OCI-M2 (cell line): Measurements from ENCODE around the gene STAMBPL1.

ENCODE experiments used
- DNase-seq: peaks from one replicate; lab custom pipeline; 2025; ENCODE audit not compliant: unreplicated experiment; lab: John Stamatoyannopoulos, UW

Gene STAMBPL1

DNA sequence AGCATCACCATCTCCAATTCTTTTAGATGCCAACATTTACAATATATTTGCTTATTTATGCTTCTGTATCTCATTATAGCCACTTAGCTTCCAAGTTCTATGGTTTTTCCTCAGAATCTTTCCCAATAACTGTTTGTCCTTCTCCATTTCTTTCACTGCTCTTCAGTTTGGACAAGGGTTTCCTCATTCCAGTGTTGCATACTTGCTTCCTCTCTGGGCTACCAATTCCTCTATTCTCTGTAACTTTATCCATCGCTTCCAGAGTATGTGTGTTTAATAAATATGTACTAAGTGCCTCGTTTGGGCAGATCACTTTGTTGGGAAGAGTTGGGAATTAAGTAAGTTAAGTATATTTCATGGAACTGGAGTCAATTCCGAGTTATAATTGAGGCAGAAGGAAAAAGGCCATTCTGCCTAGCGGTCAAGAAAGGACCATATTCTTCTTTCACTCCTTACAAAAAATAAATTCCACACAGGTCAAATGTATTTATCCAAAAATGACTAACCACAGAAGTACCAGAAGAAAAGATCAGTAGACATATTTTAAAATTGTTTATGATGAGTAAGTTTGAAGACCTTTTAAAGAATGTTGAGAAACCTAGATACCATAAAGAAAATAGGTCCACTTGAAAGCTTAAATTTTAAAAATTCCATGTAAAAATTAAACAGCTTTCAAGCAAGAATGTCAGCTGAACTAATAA lies 10.8 kb downstream of the STAMBPL1 start:
- no peak for DNase-seq

DNA sequence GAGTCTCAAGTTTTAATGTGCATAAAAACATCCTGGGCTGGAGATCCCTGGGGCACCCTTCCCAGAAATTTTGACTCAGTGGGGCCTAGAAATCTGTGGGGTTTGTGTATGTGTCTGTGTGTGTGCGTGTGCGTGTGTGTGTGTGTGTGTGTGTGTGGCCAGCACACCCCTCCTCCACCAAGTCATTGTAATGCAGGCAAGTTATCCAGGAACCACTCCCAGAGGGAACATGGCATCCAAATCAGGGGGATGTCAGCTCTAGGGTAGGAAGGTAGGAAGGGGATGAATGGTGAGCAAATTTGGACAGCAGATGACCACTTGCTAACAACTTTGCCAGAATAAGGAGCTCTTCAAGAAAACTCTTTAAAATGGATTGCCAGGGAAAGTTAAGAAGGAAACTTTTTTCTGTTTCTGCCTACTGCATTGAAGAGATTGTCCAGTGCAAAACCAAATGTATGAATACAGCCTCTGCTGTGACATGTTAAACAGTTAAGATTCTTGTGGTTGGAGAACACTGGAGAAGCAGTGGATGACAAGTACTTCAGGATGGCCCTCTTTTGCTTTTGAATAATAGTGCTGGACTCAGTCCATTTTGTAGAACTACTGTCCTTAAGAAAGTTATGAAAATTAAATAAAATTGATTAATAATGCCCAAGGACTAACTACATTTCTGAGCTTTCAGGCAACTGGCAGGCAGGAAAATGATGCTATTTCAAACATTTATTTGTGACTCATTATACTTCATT lies 12.3 kb downstream of the STAMBPL1 start:
- DNase-seq = no peak

DNA sequence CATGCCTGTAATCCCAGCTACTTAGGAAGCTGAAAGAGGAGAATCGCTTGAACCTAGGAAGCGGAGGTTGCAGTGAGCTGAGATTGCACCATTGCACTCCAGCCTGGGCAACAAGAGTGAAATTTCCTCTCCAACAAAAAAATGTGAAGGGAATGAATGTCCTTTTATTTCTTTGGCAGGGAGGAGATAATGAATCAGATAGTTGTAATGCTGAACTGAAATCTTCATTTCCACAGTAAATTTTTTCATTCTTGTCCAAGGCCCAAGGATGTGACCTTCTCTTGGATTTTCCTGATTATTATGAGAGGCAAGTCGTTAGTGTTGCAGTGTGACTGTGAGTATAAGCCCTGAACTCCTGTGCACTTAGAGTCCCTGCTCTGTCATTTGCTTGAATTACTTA lies 13.6 kb downstream of the STAMBPL1 start:
- no peak for DNase-seq

DNA sequence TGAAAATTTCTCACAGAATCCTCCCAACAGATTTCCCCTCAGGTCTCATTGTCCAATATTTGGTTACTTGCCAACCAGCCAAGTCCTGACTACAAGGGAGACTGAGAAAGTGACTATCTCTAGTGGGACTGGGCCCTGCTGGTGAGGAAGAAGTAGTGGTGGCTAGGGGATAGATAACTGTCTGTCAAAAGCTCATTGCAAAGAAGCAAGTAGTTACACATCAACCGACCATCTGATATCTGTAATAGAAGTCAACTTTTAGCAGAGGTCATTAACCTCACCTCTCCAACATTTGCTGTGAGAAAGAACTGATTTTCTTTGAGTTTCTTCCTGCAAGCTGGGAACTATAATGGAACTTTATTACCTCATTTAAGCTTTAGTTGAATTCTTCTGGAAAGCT lies 15.2 kb downstream of the STAMBPL1 start:
- no peak for DNase-seq

DNA sequence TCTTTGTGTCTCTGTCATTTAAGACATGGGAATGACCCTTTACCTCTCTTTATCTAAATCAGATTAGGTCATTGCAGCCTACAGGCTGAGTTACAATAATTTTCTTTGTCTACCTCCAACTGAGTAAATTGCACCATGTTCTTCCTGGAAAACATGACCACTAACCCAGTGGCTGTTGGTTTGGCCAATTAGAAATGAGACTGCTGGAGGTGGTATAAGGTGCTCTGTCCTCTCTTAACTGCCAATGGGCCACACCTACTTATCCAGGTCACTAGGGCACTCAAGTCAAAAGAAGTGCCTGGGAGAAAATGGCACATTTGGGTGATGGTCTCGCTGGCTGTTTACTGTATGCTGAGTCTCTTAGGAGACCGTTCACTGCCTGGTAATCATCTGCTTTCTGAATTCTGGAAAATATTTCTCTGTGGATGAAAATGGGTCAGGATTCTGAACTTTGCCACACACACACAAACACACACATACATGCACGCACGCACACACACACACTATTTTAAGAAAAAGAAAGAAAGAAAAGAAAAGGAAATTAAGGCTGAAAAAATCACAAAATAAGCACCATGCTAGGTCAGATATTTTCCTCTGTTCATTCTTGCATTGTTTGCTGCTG lies 16.4 kb downstream of the STAMBPL1 start:
- DNase-seq = no peak

DNA sequence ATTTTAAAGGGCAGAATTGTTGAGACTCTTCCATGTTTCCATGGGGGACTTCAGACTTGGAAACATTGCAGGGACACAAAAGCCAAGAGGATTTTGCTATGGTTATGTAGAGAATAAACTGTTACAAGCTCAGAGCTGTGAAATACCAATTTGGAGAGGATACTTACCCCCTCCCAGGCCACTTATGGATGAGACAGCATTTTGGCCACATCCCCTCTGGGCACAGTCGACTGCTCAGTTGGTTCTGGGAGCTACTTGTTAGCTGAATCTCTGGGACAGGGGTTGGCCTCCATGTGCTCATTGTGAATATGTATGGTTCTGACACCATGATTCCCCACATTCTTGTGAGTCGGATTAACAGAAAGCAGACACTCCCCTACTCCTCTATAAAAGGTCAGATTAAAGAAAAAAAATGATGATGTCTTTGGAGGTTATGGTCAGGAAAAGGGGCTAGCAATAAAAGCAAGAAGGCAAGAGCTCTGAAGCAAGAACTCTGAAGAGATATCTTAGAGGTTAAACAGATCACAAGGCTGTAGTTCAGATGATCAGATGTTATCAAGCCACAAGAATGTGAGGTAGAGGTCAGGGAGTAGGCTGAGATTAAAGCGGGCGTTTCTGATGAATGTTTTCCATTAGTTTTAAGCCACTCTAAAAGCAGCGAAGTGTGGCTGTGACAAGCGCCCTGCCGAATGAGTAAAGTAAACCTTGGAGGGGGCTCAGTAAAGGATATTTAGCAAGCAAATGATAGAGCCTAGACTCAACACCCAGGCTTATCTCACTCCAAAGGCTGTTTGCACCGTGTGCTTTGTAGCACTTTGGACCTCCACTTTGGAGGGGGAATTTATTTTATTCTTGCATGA lies 17.2 kb downstream of the STAMBPL1 start:
- no peak for DNase-seq

DNA sequence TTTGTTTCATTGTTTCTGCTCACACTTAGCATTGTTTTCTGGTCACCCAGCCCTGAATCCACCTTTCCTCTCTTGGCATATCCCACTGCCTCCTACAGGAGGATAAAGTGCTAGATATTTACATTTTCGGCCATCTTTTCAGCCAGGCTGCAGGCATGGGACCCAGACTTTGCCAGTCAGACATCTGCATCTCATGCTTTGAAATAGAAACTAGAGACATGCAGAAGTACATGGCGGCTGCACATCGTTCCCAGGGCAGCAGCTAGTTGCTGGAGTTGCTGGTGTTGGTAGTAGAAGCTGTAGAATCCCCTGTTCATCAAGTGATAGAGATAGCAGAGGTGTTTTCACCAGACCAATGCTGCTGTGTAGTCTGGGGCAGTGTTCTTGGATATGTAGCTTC lies 18.7 kb downstream of the STAMBPL1 start:
- DNase-seq = no peak

DNA sequence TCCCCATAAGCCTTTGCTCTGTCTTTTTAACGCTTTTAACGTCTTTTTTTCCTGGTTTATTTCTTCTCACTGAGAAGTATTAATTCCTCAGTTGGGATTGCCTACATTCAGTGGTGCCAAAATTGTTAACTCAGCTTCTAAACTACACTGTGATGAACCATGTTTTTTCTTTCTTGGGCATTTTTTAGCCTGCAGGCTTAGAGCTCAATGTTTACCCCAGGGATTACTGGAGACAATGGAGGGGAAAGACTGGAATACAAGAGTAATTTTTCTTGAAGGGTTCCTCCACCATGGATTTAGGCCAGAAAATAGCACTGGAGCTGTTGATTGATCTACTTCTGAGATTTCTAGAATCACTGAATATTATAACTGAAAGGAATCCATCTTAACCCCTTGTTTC lies 19.8 kb downstream of the STAMBPL1 start:
- DNase-seq = no peak

DNA sequence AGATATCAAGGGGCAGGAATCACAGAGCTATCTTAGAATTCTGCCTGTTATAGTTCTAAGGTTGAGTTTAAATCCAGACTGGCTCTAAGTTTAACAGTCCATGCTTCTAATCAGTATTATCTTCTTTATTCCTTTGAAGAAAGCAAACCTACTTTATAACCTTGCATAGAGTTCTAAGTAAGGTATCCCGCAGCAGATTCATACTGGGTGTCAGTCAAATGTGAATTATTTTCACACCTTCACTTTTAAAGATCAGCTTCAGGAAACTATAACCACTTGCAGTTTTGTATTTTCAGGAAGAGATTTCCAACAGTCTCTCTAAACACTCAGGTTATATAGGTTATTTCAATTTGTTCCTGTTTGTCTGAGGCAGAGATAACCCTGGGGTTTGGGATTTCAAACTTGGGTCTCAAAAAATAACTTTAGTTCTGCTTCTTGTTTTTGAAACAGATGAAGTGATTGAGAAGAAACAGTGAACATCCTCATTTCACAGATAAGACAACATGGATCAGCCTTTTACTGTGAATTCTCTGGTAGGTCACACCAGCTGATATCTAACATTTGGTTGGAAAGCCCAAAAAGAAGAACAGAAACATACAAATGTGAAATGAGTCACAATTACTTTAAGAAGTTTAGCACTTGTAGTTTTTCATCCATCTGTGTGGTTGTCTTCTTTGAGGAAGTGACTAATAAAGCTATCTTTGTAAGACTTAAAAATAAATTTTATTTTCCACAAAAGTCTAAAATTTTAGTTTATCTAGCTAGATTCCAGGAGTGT lies 21.4 kb downstream of the STAMBPL1 start:
- no peak for DNase-seq

DNA sequence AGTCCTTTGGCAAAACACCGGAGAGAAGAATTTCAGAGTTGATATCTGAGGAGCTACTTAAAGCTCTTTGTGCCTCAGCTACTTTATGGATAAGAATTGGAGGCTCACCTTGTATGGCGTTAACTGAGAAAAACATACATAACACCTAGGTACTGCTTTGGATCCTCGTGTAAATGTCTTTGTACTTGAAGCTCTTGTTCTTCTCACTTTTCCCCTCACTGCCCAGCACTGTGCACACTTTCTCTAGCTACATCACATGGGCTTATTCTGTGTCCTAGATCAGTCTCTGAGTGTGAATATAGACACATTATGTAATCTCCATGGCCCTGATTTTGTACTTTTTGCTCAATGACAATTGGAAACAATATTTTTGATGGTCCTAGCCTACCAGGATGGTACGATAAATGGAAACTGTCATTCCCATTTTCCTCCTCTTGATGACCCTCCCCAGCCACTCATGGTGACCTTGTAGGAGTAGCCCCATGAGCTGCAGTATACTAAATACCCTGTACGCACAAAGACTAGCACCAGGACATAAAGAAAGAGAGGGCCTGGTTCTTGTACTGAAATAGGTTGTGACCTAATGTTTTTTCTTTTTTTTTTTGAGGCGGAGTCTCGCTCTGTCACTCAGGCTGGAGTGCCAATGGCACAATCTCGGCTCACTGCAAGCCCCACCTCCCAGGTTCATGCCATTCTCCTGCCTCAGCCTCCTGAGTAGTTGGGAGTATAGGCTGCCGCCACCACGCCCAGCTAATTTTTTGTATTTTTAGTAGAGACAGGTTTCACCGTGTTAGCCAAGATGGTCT lies 22.1 kb downstream of the STAMBPL1 start:
- no peak for DNase-seq

DNA sequence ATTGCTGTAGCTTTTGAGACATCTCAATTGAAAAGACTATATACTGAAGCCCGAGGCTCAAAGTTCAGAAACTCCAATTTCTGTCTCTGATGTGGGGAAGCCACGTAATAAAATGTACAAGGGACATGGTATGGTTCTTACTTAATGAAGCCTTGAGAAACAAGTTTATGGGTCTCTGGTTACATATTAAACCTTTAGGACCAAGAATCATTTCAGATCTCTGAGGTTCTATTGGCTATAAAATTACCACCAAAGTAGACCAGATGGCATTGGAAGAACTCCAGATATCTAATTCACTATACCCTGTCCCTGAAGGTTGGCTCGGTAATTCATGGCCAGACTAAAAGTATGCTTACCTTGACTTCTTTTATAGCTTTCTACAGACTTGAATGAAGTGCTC lies 23.7 kb downstream of the STAMBPL1 start:
- no peak for DNase-seq

DNA sequence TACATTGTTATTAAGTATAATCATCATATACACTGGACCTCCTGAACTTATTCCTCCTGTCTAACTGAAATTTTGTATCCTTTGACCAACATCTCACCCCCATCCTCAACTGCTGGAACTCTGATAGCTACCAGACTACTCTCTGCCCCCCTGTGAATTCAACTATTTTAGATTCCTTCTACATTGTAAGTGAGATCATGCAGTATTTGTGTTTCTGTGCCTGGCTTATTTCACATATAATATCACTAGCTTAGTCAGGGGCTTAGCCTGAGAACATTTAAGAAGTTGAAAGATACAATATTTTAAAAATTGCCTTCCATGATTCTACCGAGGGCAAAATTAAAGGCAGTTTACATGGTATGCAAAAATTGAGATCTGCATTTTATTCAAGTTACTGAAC lies 26.9 kb downstream of the STAMBPL1 start:
- no peak for DNase-seq

DNA sequence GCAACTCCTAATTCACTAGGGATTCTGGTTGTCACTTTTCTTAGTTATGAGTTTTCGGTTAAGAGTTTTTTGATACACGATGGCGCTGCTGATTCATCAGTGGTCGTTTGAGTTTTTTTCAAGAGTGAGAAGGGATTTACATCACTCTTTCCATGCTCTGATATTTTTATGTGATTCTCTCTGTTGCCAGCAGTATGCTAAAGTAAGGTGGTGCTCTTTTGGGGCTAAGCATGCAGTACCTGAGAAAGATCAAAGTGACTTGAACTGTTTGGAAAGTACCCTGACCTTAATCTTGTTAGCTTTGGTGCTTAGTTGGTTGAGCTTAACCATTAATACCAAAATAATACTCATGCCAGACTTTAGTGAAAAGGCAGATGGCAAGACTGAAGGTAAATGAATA lies 28.1 kb downstream of the STAMBPL1 start:
- no peak for DNase-seq

DNA sequence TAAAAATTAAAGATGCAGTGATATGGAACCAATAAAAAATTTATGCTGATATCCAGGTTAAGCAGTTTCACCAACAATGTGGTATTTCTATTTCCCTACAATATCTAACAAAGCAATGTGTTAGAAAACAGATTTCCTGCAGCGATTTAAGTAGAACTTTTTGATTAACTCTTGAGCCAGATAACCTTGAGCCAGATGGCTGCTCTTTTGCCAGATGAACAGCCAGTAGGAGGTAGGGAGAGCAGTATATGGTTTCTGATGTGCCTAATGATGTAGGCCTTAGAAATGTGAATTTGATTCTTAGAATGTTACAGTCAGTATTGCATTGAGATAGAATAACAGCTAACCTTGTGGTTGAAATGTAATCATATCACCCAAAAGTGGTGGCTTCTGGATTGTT lies 31.1 kb downstream of the STAMBPL1 start:
- no peak for DNase-seq

DNA sequence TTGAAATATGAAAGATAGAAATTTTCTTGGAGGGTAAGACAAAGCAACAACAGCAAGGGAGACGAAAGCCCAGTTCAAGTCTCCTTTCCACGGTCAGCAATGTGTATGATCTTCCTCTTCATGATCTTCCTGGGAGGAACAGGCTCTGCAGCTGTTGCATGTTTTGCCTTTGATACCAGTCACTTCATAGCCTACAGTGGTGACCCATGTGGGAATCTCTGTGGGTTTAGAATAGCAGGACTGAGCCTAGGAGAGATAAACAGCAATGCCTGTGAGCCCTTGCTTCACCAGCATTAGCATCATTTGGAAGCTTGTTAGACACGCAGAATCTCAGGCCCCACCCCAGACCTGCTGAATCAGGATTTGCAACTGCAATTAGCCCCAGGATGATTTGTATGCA lies 31.8 kb downstream of the STAMBPL1 start:
- no peak for DNase-seq

DNA sequence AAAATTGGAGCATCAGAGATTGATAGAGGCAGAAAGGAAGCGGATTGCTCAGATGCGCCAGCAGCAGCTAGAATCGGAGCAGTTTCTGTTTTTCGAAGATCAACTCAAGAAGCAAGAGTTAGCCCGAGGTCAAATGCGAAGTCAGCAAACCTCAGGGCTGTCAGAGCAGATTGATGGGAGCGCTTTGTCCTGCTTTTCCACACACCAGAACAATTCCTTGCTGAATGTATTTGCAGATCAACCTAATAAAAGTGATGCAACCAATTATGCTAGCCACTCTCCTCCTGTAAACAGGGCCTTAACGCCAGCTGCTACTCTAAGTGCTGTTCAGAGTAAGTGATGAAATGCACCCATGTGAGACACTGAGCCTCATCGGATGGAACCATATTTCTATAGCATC lies 33.1 kb downstream of the STAMBPL1 start:
- DNase-seq = no peak

DNA sequence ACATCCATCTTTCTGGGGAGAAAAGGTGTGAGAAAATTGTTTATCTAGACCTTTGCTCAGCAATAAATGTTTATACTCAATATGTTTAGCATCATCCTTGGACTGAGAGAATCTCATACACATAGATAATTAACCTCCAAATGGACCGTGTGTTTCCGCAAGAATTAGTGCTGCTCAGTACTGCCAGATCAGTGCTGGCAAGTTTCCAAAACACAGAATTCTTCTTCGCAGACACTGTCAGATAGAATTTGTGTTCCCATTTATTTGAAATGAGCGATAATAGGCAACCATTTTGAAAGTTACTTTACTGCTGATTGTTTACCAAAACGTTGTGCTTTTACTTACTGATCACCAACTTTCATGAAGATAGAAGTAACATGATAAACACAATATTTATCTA lies 33.7 kb downstream of the STAMBPL1 start:
- DNase-seq = no peak

DNA sequence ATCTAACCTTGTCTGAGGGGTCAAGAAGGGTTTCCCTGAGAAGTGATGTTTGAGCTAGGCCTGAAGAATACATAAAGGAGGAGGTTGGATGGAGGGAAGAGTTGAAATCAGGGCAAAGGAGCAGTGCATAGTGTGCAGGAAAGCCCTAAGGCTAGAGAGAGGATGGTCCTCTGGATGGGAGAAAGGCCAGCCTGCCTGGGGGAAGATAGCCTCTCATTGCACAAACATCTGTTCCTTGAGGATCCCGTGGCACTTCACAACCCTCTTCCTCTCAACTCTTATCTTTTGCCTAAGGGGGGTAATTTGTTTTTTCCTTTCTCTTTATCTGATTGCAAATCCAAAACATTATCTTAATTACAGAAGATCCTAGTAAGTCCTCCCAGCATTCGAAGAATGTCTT lies 35.7 kb downstream of the STAMBPL1 start:
- no peak for DNase-seq

DNA sequence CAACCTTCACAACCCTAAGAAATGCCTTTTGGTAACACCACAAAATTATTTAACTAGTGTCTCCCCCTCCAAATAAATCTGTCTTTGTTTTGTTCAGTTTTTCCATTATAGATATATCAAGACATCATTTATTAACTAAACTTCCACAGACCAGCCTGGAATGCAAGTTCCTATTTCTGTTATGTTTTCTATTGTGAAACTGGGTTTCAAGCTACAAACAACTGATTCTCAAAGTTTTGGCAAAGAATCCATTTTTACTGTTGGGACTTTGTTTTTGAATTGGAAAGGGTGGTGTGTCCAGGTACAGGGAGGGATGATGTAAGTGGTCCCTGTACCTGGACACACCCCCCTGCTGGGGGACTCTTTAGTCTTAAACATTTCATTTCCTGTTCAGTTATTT lies 36.2 kb downstream of the STAMBPL1 start:
- DNase-seq = no peak

DNA sequence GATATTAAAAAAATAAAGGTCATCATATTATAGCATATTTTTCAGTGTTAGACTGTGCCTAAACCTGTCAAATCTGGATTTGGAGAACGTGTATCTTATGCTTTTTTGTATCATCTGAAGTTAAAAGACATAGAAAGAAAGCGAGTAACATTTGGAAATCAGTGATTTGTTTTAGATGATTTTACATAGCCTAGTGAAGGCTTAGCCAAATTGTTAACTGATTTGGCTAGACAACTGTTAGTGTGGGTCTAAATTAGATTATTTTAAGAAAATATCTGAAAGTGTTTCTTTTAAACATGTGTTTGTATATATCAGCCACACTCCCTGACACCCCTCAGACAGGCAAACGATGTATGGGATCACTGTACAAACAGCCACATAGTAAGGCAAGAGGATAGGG lies 36.9 kb downstream of the STAMBPL1 start:
- no peak for DNase-seq
